IMR-90 (cell line): ENCODE data around the gene SNED1. TPM values are rescaled to one million over a fixed set of nuclear protein-coding genes. Genes with fewer than 3 reads are reported as not detected.

Experiments used
- ATAC-seq: fragments of 200-7000 bp; cut with Tn5 transposase; 2 replicates; pipeline ENCODE4 v1.9.1; 2020; ENCODE audit warnings: low read depth, mild to moderate bottlenecking, moderate library complexity
- BruUV-seq: library from RNA; stranded (reverse); fragments of 400-500 nt; replicated peaks from 2 replicates; lab custom pipeline; 2021; lab: Mats Ljungman, UMichigan
- CTCF ChIA-PET: fragments of 300-600 bp; formaldehyde crosslinking; extraction: SDS; loops from one replicate; lab custom pipeline; 2021; ENCODE audit warnings: antibody characterized with exemption; lab: Yijun Ruan, JAX
- POLR2A ChIA-PET: fragments of 300-600 bp; sonication (Branson Sonifier 250); formaldehyde crosslinking; loops from one replicate; lab custom pipeline; 2022; ENCODE audit warnings: antibody characterized with exemption; ENCODE audit not compliant: unreplicated experiment; lab: Charles Lee
- DNase-seq: peaks from one replicate; pipeline ENCODE4 v3.0.0; 2013
- H2AFZ ChIP-seq: replicated peaks from 2 replicates; pipeline ENCODE3; 2013; ENCODE audit warnings: low read length, mild to moderate bottlenecking; ENCODE audit not compliant: poor library complexity
- H2AK5ac ChIP-seq: 2 replicates; pipeline ENCODE4 v1.6.1; 2013; ENCODE audit warnings: low read depth, low read length, inconsistent platforms
- H2AK9ac ChIP-seq: replicated peaks from 2 replicates; pipeline ENCODE3; 2013; ENCODE audit warnings: mild to moderate bottlenecking, low read depth, low read length, moderate library complexity; ENCODE audit not compliant: poor library complexity
- H2BK120ac ChIP-seq: 2 replicates; pipeline ENCODE4 v1.6.1; 2013; ENCODE audit warnings: low read depth, low read length, inconsistent platforms
- H2BK15ac ChIP-seq: 3 replicates; pipeline ENCODE4 v1.6.1; 2013; ENCODE audit warnings: low read depth, low read length, inconsistent platforms
- H2BK20ac ChIP-seq: 2 replicates; pipeline ENCODE4 v1.6.1; 2013; ENCODE audit warnings: low read depth, mild to moderate bottlenecking, inconsistent platforms, low read length, moderate library complexity
- H2BK5ac ChIP-seq: 2 replicates; pipeline ENCODE4 v1.6.1; 2013; ENCODE audit warnings: mild to moderate bottlenecking, low read depth, low read length, inconsistent platforms; ENCODE audit not compliant: poor library complexity, severe bottlenecking
- H3K14ac ChIP-seq: replicated peaks from 2 replicates; pipeline ENCODE4 v1.6.1; 2013; ENCODE audit warnings: low read depth, low read length, inconsistent platforms
- H3K18ac ChIP-seq: 2 replicates; pipeline ENCODE4 v1.6.1; 2013; ENCODE audit warnings: low read depth, low read length, control low read depth
- H3K23ac ChIP-seq: 2 replicates; pipeline ENCODE4 v1.6.1; 2013; ENCODE audit warnings: low read depth, low read length, inconsistent platforms
- H3K27ac ChIP-seq: 2 replicates; pipeline ENCODE4 v1.5.1; 2013; ENCODE audit warnings: mild to moderate bottlenecking, control low read depth, low read length; ENCODE audit not compliant: insufficient read depth
- H3K27me3 ChIP-seq: 2 replicates; pipeline ENCODE4 v1.6.1; 2013; ENCODE audit warnings: low read length; ENCODE audit not compliant: control insufficient read depth, insufficient read depth
- H3K36me3 ChIP-seq: 2 replicates; pipeline ENCODE4 v1.6.1; 2013; ENCODE audit warnings: low read length, mixed read lengths; ENCODE audit not compliant: control insufficient read depth, insufficient read depth
- H3K4ac ChIP-seq: 2 replicates; pipeline ENCODE4 v1.6.1; 2013; ENCODE audit warnings: low read depth, low read length, inconsistent platforms
- H3K4me1 ChIP-seq: 2 replicates; pipeline ENCODE4 v1.6.1; 2013; ENCODE audit warnings: low read length, mixed read lengths; ENCODE audit not compliant: control insufficient read depth, insufficient read depth
- H3K4me2 ChIP-seq: 2 replicates; pipeline ENCODE4 v1.6.1; 2013; ENCODE audit warnings: low read depth, mild to moderate bottlenecking, control low read depth, low read length, moderate library complexity
- H3K4me3 ChIP-seq: 2 replicates; pipeline ENCODE4 v1.5.1; 2013; ENCODE audit warnings: low read depth, mild to moderate bottlenecking, control low read depth, low read length, moderate library complexity; ENCODE audit not compliant: insufficient read depth
- H3K56ac ChIP-seq: 2 replicates; pipeline ENCODE4 v1.6.1; 2013; ENCODE audit warnings: low read length, inconsistent platforms; ENCODE audit not compliant: insufficient read depth; ENCODE audit errors: extremely low read depth
- H3K79me1 ChIP-seq, 2 experiments: 2 replicates each; pipeline ENCODE4 v1.6.1; 2013; ENCODE audit warnings: low read length in 2 of 2, inconsistent platforms in 1 of 2, low read depth in 1 of 2
- H3K9ac ChIP-seq: 2 replicates; pipeline ENCODE4 v1.6.1; 2013; ENCODE audit warnings: low read depth, low read length, control low read depth
- H3K9me1 ChIP-seq: 2 replicates; pipeline ENCODE4 v1.6.1; 2013; ENCODE audit warnings: low read length, inconsistent platforms; ENCODE audit not compliant: insufficient read depth
- H3K9me3 ChIP-seq: 2 replicates; pipeline ENCODE4 v1.6.1; 2013; ENCODE audit warnings: low read length; ENCODE audit not compliant: control insufficient read depth, insufficient read depth
- H4K20me1 ChIP-seq: 2 replicates; pipeline ENCODE4 v1.6.1; 2013; ENCODE audit warnings: low read length, inconsistent platforms; ENCODE audit not compliant: insufficient read depth
- H4K5ac ChIP-seq: 2 replicates; pipeline ENCODE4 v1.6.1; 2013; ENCODE audit warnings: mild to moderate bottlenecking, low read depth, low read length, control low read depth
- H4K8ac ChIP-seq, 2 experiments: 2 replicates each; pipeline ENCODE4 v1.6.1; 2013; ENCODE audit warnings: low read depth in 2 of 2, low read length in 2 of 2, control low read depth in 1 of 2, inconsistent platforms in 1 of 2
- H4K91ac ChIP-seq: 2 replicates; pipeline ENCODE4 v1.6.1; 2013; ENCODE audit warnings: low read depth, low read length, inconsistent platforms; ENCODE audit not compliant: insufficient read depth
- BHLHE40 ChIP-seq: fragments of 150-350 bp; IDR thresholded peaks from 2 replicates; pipeline ENCODE4 v1.6.1; 2016; ENCODE audit warnings: mild to moderate bottlenecking, low read depth, low read length
- CHD1 ChIP-seq: IDR thresholded peaks from 2 replicates; pipeline ENCODE4 v1.6.1; 2012; ENCODE audit warnings: low read depth, low read length, improper control_type of control experiment
- ELK1 ChIP-seq: fragments of 150-350 bp; IDR thresholded peaks from 2 replicates; pipeline ENCODE4 v1.6.1; 2016; ENCODE audit warnings: low read depth, mild to moderate bottlenecking, low read length, moderate library complexity, borderline replicate concordance
- MAFK ChIP-seq: IDR thresholded peaks from 2 replicates; pipeline ENCODE4 v1.6.1; 2012; ENCODE audit warnings: low read depth, low read length, improper control_type of control experiment
- MAZ ChIP-seq: IDR thresholded peaks from 2 replicates; pipeline ENCODE4 v1.6.1; 2012; ENCODE audit warnings: low read depth, mild to moderate bottlenecking, low read length, improper control_type of control experiment, moderate library complexity, borderline replicate concordance
- MXI1 ChIP-seq: IDR thresholded peaks from 2 replicates; pipeline ENCODE4 v1.6.1; 2012; ENCODE audit warnings: low read depth, mild to moderate bottlenecking, low read length, moderate library complexity, borderline replicate concordance
- NFE2L2 ChIP-seq: fragments of 150-350 bp; IDR thresholded peaks from 2 replicates; pipeline ENCODE4 v1.6.1; 2016; ENCODE audit warnings: low read depth, mild to moderate bottlenecking, low read length
- POLR2A ChIP-seq: IDR thresholded peaks from 2 replicates; pipeline ENCODE4 v1.6.1; 2012; ENCODE audit warnings: mild to moderate bottlenecking, low read depth, low read length
- RCOR1 ChIP-seq: IDR thresholded peaks from 2 replicates; pipeline ENCODE4 v1.6.1; 2012; ENCODE audit warnings: mild to moderate bottlenecking, low read length, improper control_type of control experiment; ENCODE audit not compliant: insufficient replicate concordance
- RFX5 ChIP-seq: IDR thresholded peaks from 2 replicates; pipeline ENCODE4 v1.8.0; 2012; ENCODE audit warnings: low read depth, mild to moderate bottlenecking, low read length, moderate library complexity
- SMC3 ChIP-seq: fragments of 150-350 bp; IDR thresholded peaks from 2 replicates; pipeline ENCODE4 v1.6.1; 2016; ENCODE audit warnings: low read depth, mild to moderate bottlenecking, antibody characterized with exemption, low read length, moderate library complexity
- USF2 ChIP-seq: fragments of 150-350 bp; IDR thresholded peaks from 2 replicates; pipeline ENCODE4 v1.6.1; 2017; ENCODE audit warnings: mild to moderate bottlenecking, antibody characterized with exemption, low read length, low read depth
- WGBS, 2 experiments: methylation state at CpG; one replicate each; pipeline versions ENCODE4 v1.1.5 to v1.1.7; 2013; ENCODE audit warnings: missing lambda C conversion rate in 2 of 2; ENCODE audit not compliant: insufficient read length in 1 of 2; ENCODE audit errors: extremely low coverage in 2 of 2; 5-methylcytosine and 5-hydroxymethylcytosine counted together
- dilution Hi-C: fragments of 300-500 bp; cut with HindIII; formaldehyde crosslinking; loops from one replicate; pipeline ENCODE4 v1.14.3; 2018; ENCODE audit warnings: low sequenced_read_pairs; ENCODE audit not compliant: unreplicated experiment
- in situ Hi-C: fragments of 300-500 bp; cut with MboI; formaldehyde crosslinking; loops from 3 replicates; pipeline ENCODE4 v1.14.3; 2019; ENCODE audit warnings: low sequenced_read_pairs, inconsistent platforms, mixed read lengths
- intact Hi-C: fragments of 100-400 bp; cut with micrococcal nuclease; formaldehyde crosslinking; loops from 2 replicates; pipeline ENCODE4 v1.10.0; 2022
- polyA plus RNA-seq, 3 experiments: library from polyadenylated mRNA; depleted of rRNA; stranded (reverse); fragments of >200 nt; gene quantifications; 2 replicates each; pipeline ENCODE4 v1.2.3, GENCODE V29; 2012; ENCODE audit warnings: low replicate concordance in 1 of 3
- total RNA-seq: library from RNA; depleted of rRNA; stranded (reverse); fragments of >200 nt; gene quantifications from 2 replicates; pipeline ENCODE4 v1.2.3, GENCODE V29; 2012

The SNED1 gene
- total and polyA plus RNA-seq, 2 of the 4 experiments (the other 2 are of a cell fraction), result 1.1 to 3.4 TPM

GRCh38 chr2:241074065-241074818 is 75.8 kb downstream of the SNED1 start (continued):
- no peak for TF ChIP-seq SMC3

- POLR2A ChIA-PET, result no interaction called here
- Histone ChIP-seq H2BK15ac (no peak overlapping the region), H3K4ac (no peak overlapping the region), H4K20me1 (no peaks in the 10 kb centered on the region), H3K9me3 (no peaks in the 10 kb centered on the region), H3K23ac (no peak overlapping the region), H3K4me3 (no peak overlapping the region), H3K27me3 (no peaks in the 10 kb centered on the region), H2AK9ac (no peak overlapping the region), H2BK5ac (no peak overlapping the region), H3K4me2 (no peak overlapping the region), H3K18ac (no peak overlapping the region), H3K9me1 (no peaks in the 10 kb centered on the region), H3K56ac (no peak overlapping the region), H2BK20ac (no peak overlapping the region), H3K27ac (no peak overlapping the region), H2AFZ (no peak overlapping the region), H2BK120ac (no peak overlapping the region), H3K14ac (no peak overlapping the region), H3K4me1 (no peaks in the 10 kb centered on the region), H3K79me1 (no peaks in the 10 kb centered on the region), H4K8ac (no peak overlapping the region), H2AK5ac (no peak overlapping the region), H3K36me3 (peaks cover 31% of the 10 kb centered on the region; the same call in 1 of the 2 replicates), H3K9ac (no peak overlapping the region), H4K5ac (no peak overlapping the region), H4K91ac (no peak overlapping the region)
- WGBS, 2 experiments, result 100% methylated on average over 3 of the region's 16 CpGs; no CpG with 5 or more reads in 1 of the 2 experiments
- DNase-seq (no peak), ATAC-seq (no peak)
- in situ Hi-C loops (loop anchor here (10.0 kb wide), 1 partner anchor 220 kb away; no protein-coding TSS in a partner anchor), dilution Hi-C loops (no loop called here), intact Hi-C loops (loop anchor here (5.0 kb wide), 1 partner anchor 163 kb away; no protein-coding TSS in a partner anchor)
- CTCF ChIA-PET, result interaction anchor here (0.6 kb wide), 1 partner anchor 132 kb away, joined by 3 read pairs; no protein-coding TSS in a partner anchor
- no TSS peak for BruUV-seq
- TF ChIP-seq MAFK, result no peak
- TF ChIP-seq SMC3, result no peak
- no peak for TF ChIP-seq USF2
- TF ChIP-seq POLR2A, result no peak
- no peak for TF ChIP-seq BHLHE40
- no peak for TF ChIP-seq MAZ
- TF ChIP-seq CHD1, result no peak
- TF ChIP-seq NFE2L2, result no peak
- TF ChIP-seq ELK1, result no peak
- TF ChIP-seq RCOR1, result no peak
- TF ChIP-seq RFX5, result no peak
- no peak for TF ChIP-seq MXI1
These were observed 76.6 kb downstream of the SNED1 start for GRCh38 chr2:241074901-241075540.
